ENCODE results near the gene GRM8. TPM values are rescaled to one million over a fixed set of nuclear protein-coding genes. Genes with fewer than 3 reads are reported as not detected.

Gene GRM8
- polyA plus RNA-seq, 1 donor (not counting 4 experiments of a cell fraction or from before 2014, with no cell fraction given): not detected

DNA sequence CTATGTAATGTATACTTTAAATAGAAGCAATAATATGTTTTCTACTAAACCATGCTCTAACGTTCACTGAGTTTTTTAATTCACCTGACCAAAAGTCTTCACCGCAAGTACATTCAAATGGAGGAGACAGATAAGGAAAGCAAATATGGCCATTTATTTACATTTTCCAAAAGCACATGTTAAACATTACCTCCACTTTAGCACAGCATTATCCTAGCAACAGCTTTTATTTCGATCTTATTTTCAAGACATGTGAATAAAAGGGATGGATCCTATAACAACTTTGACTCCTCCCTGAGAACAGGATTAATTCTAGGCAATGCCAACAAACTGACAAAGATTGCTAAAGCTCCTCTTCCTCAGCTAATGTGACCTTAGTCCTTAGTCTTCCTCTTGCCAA, 11.5 kb upstream of the GRM8 start:
- no peaks in the 10 kb centered on the region for H3K27me3 ChIP-seq (ENCODE audit: control insufficient read depth, extremely low read depth, insufficient read depth, low read length)
- no peak overlapping the region for H3K27ac ChIP-seq (ENCODE audit: control insufficient read depth, insufficient read depth, low read length)
- H3K9ac ChIP-seq (ENCODE audit: control insufficient read depth, extremely low read depth, insufficient read depth, low read length): no peak overlapping the region
- no peak overlapping the region for H3K4me2 ChIP-seq (ENCODE audit: control insufficient read depth, extremely low read depth, insufficient read depth, low read depth, low read length)
- no peaks in the 10 kb centered on the region for H4K20me1 ChIP-seq (ENCODE audit: control insufficient read depth, extremely low read depth, insufficient read depth, low read length)
- TF ChIP-seq EZH2 (IDR thresholded peaks at IDR 0.05; ENCODE audit: low read length): no peak
- TF ChIP-seq, protein P1, sequence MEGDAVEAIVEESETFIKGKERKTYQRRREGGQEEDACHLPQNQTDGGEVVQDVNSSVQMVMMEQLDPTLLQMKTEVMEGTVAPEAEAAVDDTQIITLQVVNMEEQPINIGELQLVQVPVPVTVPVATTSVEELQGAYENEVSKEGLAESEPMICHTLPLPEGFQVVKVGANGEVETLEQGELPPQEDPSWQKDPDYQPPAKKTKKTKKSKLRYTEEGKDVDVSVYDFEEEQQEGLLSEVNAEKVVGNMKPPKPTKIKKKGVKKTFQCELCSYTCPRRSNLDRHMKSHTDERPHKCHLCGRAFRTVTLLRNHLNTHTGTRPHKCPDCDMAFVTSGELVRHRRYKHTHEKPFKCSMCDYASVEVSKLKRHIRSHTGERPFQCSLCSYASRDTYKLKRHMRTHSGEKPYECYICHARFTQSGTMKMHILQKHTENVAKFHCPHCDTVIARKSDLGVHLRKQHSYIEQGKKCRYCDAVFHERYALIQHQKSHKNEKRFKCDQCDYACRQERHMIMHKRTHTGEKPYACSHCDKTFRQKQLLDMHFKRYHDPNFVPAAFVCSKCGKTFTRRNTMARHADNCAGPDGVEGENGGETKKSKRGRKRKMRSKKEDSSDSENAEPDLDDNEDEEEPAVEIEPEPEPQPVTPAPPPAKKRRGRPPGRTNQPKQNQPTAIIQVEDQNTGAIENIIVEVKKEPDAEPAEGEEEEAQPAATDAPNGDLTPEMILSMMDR (optimal IDR thresholded peaks at IDR 0.05 in 1 of 3, IDR thresholded peaks at IDR 0.05 in 1 of 3, conservative IDR thresholded peaks at IDR 0.05 in 1 of 3; ENCODE audit: extremely low read depth in 1 of 3, insufficient read depth in 2 of 3, low read length in 3 of 3): no peak
- FAIRE-seq: no peak
- H2AFZ ChIP-seq (ENCODE audit: control insufficient read depth, low read length): no peak overlapping the region
- no peaks in the 10 kb centered on the region for H3K36me3 ChIP-seq (ENCODE audit: control insufficient read depth in 2 of 2, extremely low read depth in 1 of 2, insufficient read depth in 2 of 2, low read length in 2 of 2)
- DNase-seq (ENCODE audit: low read depth, low spot score): no peak
- no peaks in the 10 kb centered on the region for H3K9me3 ChIP-seq (ENCODE audit: control insufficient read depth, low read depth, low read length)
- H3K9me1 ChIP-seq (ENCODE audit: control insufficient read depth, extremely low read depth, insufficient read depth, low read length): no peaks in the 10 kb centered on the region
- no peak overlapping the region for H3K4me3 ChIP-seq (ENCODE audit: control insufficient read depth in 2 of 3, extremely low read depth in 1 of 3, insufficient read depth in 2 of 3, low read depth in 1 of 3, low read length in 3 of 3)
- no peaks in the 10 kb centered on the region for H3K4me1 ChIP-seq (ENCODE audit: control insufficient read depth, extremely low read depth, insufficient read depth, low read length)
- dilution Hi-C loops (cut with MboI; ENCODE audit: extremely low pct_ligation_motif_present, low sequenced_read_pairs): no loop called here
- H3K79me2 ChIP-seq (ENCODE audit: control insufficient read depth, insufficient read depth, low read length): no peaks in the 10 kb centered on the region

DNA sequence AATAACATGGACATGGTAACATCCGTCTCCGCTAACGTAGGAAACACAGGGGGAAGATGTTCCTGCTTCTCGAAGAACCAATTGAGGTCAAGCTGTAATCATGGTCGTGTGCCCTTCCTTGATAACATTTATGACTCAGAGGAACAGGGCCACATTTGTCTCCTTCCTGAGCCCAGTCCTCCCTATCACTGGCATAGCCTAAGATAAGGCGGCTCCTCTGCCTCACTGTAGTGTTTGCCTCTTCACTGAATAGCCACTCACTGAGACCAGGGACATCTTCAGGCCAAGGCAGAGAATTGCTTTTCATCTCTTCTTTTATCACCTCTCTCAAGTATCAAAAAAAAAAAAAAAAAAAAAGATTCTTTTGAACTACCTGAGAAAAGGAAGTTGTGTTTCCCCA, 5.4 kb upstream of the GRM8 start:
- dilution Hi-C loops (cut with MboI; ENCODE audit: extremely low pct_ligation_motif_present, low sequenced_read_pairs): no loop called here
- H3K9me1 ChIP-seq (ENCODE audit: control insufficient read depth, extremely low read depth, insufficient read depth, low read length): no peaks in the 10 kb centered on the region
- H3K4me2 ChIP-seq (ENCODE audit: control insufficient read depth, extremely low read depth, insufficient read depth, low read depth, low read length): no peak overlapping the region
- H3K27ac ChIP-seq (ENCODE audit: control insufficient read depth, insufficient read depth, low read length): no peak overlapping the region
- H3K27me3 ChIP-seq (ENCODE audit: control insufficient read depth, extremely low read depth, insufficient read depth, low read length): peaks cover under 1% of the 10 kb centered on the region
- no peaks in the 10 kb centered on the region for H3K79me2 ChIP-seq (ENCODE audit: control insufficient read depth, insufficient read depth, low read length)
- H2AFZ ChIP-seq (ENCODE audit: control insufficient read depth, low read length): no peak overlapping the region
- TF ChIP-seq EZH2 (IDR thresholded peaks at IDR 0.05; ENCODE audit: low read length): no peak
- TF ChIP-seq, protein P1 (optimal IDR thresholded peaks at IDR 0.05 in 1 of 3, IDR thresholded peaks at IDR 0.05 in 1 of 3, conservative IDR thresholded peaks at IDR 0.05 in 1 of 3; ENCODE audit: extremely low read depth in 1 of 3, insufficient read depth in 2 of 3, low read length in 3 of 3): no peak
- no peaks in the 10 kb centered on the region for H3K36me3 ChIP-seq (ENCODE audit: control insufficient read depth in 2 of 2, extremely low read depth in 1 of 2, insufficient read depth in 2 of 2, low read length in 2 of 2)
- H3K4me3 ChIP-seq (ENCODE audit: control insufficient read depth in 2 of 3, extremely low read depth in 1 of 3, insufficient read depth in 2 of 3, low read depth in 1 of 3, low read length in 3 of 3): no peak overlapping the region
- no peaks in the 10 kb centered on the region for H3K4me1 ChIP-seq (ENCODE audit: control insufficient read depth, extremely low read depth, insufficient read depth, low read length)
- H3K9ac ChIP-seq (ENCODE audit: control insufficient read depth, extremely low read depth, insufficient read depth, low read length): no peak overlapping the region
- no peak for FAIRE-seq
- no peak for DNase-seq (ENCODE audit: low read depth, low spot score)
- H4K20me1 ChIP-seq (ENCODE audit: control insufficient read depth, extremely low read depth, insufficient read depth, low read length): no peaks in the 10 kb centered on the region
- no peaks in the 10 kb centered on the region for H3K9me3 ChIP-seq (ENCODE audit: control insufficient read depth, low read depth, low read length)
